DOHH2 (cell line): Measurements from ENCODE around the gene L1CAM.

Experiments
- CTCF ChIP-seq: fragments of 200-600 bp; sonication (generic); IDR thresholded peaks from one replicate; pipeline ENCODE4 v1.5.1; 2014; ENCODE audit warnings: antibody characterized with exemption, mild to moderate bottlenecking, low read depth, low read length; ENCODE audit not compliant: poor library complexity, severe bottlenecking
- EZH2phosphoT487 ChIP-seq: fragments of 200-600 bp; sonication (generic); IDR thresholded peaks from 2 replicates; pipeline ENCODE4 v1.6.1; 2017; ENCODE audit warnings: borderline replicate concordance, mild to moderate bottlenecking, antibody characterized with exemption, low read length, moderate library complexity, mixed read lengths

GRCh38 chrX:153901753-153902140, 15.8 kb upstream of the L1CAM start:
- TF ChIP-seq CTCF: no peak
- TF ChIP-seq EZH2phosphoT487: no peak
